ENCODE results near the gene UXS1.

- TF ChIP-seq, protein P1, sequence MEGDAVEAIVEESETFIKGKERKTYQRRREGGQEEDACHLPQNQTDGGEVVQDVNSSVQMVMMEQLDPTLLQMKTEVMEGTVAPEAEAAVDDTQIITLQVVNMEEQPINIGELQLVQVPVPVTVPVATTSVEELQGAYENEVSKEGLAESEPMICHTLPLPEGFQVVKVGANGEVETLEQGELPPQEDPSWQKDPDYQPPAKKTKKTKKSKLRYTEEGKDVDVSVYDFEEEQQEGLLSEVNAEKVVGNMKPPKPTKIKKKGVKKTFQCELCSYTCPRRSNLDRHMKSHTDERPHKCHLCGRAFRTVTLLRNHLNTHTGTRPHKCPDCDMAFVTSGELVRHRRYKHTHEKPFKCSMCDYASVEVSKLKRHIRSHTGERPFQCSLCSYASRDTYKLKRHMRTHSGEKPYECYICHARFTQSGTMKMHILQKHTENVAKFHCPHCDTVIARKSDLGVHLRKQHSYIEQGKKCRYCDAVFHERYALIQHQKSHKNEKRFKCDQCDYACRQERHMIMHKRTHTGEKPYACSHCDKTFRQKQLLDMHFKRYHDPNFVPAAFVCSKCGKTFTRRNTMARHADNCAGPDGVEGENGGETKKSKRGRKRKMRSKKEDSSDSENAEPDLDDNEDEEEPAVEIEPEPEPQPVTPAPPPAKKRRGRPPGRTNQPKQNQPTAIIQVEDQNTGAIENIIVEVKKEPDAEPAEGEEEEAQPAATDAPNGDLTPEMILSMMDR (IDR thresholded peaks at IDR 0.05) = no peak
- no peak for TF ChIP-seq POLR2A (IDR thresholded peaks at IDR 0.05)
Observed at GRCh38 chr2:106223347-106223746, 29.2 kb upstream of the UXS1 start.

All from heart left ventricle (tissue), 13 donors.